ENCODE measurements around the gene ZDHHC24.

The ZDHHC24 gene

DNA sequence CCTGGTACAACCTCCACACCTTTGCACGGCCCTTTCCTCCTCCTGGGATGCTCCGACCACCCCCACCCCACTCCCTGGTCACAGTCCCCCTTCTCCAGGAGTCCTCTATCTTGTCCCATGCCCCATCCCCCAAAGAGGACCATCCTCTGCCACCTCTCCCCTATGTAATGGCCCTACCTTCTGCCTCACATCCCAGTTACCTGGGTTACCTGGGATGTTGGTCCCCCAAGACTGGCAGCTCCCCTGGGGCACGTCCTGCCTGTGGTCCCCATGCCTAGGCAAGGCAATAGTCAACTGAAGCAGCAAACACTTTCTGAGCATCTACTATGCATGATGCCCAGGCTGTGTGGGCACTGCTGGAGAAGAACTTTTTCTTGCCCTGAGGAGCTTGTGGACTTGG lies 9.6 kb upstream of the ZDHHC24 start:
- Histone ChIP-seq H3K27me3 (ENCODE audit: insufficient read depth, low read length) (no peaks in the 10 kb centered on the region; the same call in 1 of the 2 replicates), H3K27ac (ENCODE audit: low read depth, low read length, poor library complexity, severe bottlenecking) (no peak overlapping the region), H3F3A (ENCODE audit: insufficient read depth, low read length) (no peaks in the 10 kb centered on the region), H3K4me1 (ENCODE audit: insufficient read depth, low read length, severe bottlenecking) (no peaks in the 10 kb centered on the region), H4K20me1 (ENCODE audit: insufficient read depth, low read length) (no peaks in the 10 kb centered on the region), H2AFZ (ENCODE audit: low read length) (no peak overlapping the region), H3K9me2 (ENCODE audit: low read depth, low read length) (no peaks in the 10 kb centered on the region), H3K9ac (ENCODE audit: low read length) (no peak overlapping the region), H3K4me3 (ENCODE audit: low read depth, low read length, poor library complexity, severe bottlenecking) (no peak overlapping the region), H3K9me3 (ENCODE audit: low read length) (no peaks in the 10 kb centered on the region), H3K79me2 (ENCODE audit: insufficient read depth, low read length) (no peaks in the 10 kb centered on the region), H3K36me3 (ENCODE audit: insufficient read depth, low read length) (no peaks in the 10 kb centered on the region), H3K4me2 (ENCODE audit: low read length) (no peak overlapping the region)
- no peak for TF ChIP-seq EZH2 (IDR thresholded peaks at IDR 0.05; ENCODE audit: borderline replicate concordance, low read length)
- TF ChIP-seq, protein P1, sequence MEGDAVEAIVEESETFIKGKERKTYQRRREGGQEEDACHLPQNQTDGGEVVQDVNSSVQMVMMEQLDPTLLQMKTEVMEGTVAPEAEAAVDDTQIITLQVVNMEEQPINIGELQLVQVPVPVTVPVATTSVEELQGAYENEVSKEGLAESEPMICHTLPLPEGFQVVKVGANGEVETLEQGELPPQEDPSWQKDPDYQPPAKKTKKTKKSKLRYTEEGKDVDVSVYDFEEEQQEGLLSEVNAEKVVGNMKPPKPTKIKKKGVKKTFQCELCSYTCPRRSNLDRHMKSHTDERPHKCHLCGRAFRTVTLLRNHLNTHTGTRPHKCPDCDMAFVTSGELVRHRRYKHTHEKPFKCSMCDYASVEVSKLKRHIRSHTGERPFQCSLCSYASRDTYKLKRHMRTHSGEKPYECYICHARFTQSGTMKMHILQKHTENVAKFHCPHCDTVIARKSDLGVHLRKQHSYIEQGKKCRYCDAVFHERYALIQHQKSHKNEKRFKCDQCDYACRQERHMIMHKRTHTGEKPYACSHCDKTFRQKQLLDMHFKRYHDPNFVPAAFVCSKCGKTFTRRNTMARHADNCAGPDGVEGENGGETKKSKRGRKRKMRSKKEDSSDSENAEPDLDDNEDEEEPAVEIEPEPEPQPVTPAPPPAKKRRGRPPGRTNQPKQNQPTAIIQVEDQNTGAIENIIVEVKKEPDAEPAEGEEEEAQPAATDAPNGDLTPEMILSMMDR (IDR thresholded peaks at IDR 0.05; ENCODE audit: low read length): no peak

DNA sequence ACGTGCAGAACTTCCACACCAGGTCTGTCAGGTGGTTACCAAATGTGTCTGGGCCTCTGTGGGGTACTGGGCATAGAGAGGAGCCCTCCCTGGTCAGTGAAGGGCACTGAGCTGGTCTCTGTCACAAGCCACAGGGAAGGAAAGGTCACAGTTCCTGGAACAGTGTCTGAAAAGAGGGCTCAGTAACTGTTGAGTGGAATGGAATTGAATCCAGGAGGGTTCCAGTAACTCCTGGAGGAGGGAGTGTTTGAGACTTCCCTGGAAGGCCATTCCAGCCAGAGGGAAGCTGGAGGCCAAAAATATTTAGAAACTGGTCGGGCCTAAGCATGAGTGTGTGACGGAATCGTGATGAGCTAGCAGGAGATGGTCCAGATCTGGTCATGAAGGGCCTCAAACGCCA lies 8.8 kb upstream of the ZDHHC24 start:
- Histone ChIP-seq H3K4me3 (ENCODE audit: low read depth, low read length, poor library complexity, severe bottlenecking) (no peak overlapping the region), H3K79me2 (ENCODE audit: insufficient read depth, low read length) (no peaks in the 10 kb centered on the region), H3K9ac (ENCODE audit: low read length) (no peak overlapping the region), H3K4me1 (ENCODE audit: insufficient read depth, low read length, severe bottlenecking) (no peaks in the 10 kb centered on the region), H2AFZ (ENCODE audit: low read length) (no peak overlapping the region), H4K20me1 (ENCODE audit: insufficient read depth, low read length) (no peaks in the 10 kb centered on the region), H3K9me2 (ENCODE audit: low read depth, low read length) (no peaks in the 10 kb centered on the region), H3K36me3 (ENCODE audit: insufficient read depth, low read length) (no peaks in the 10 kb centered on the region), H3K27me3 (ENCODE audit: insufficient read depth, low read length) (no peaks in the 10 kb centered on the region; the same call in 1 of the 2 replicates), H3K9me3 (ENCODE audit: low read length) (no peaks in the 10 kb centered on the region), H3K4me2 (ENCODE audit: low read length) (no peak overlapping the region), H3F3A (ENCODE audit: insufficient read depth, low read length) (no peaks in the 10 kb centered on the region), H3K27ac (ENCODE audit: low read depth, low read length, poor library complexity, severe bottlenecking) (no peak overlapping the region)
- TF ChIP-seq, protein P1 (IDR thresholded peaks at IDR 0.05; ENCODE audit: low read length): no peak
- TF ChIP-seq EZH2 (IDR thresholded peaks at IDR 0.05; ENCODE audit: borderline replicate concordance, low read length): no peak

DNA sequence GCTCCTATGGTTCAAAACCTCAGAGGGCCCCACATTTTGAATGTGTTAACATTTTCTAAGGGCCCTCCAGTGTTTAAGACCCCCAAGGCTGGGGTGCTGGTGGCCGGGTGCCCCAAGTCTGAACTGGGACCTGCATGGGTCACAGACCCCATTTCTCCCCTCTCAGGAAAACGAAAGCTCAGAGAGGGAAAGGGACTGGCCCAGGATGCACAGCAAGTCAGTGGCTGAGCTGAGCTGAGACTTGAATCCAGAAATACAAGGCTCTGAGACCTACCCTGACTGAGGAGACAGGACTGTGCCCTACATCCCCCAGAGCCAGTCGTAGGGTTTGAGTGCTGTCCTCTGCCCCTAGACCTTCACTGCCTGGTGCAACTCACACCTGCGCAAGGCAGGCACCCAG lies 5.0 kb upstream of the ZDHHC24 start:
- Histone ChIP-seq H3K9ac (ENCODE audit: low read length) (no peak overlapping the region), H3K27ac (ENCODE audit: low read depth, low read length, poor library complexity, severe bottlenecking) (no peak overlapping the region), H3K27me3 (ENCODE audit: insufficient read depth, low read length) (peaks cover 3% of the 10 kb centered on the region; the same call in 1 of the 2 replicates), H3K4me1 (ENCODE audit: insufficient read depth, low read length, severe bottlenecking) (peaks cover 9% of the 10 kb centered on the region), H3K9me2 (ENCODE audit: low read depth, low read length) (no peaks in the 10 kb centered on the region), H3K4me3 (ENCODE audit: low read depth, low read length, poor library complexity, severe bottlenecking) (no peak overlapping the region), H3K9me3 (ENCODE audit: low read length) (no peaks in the 10 kb centered on the region), H2AFZ (ENCODE audit: low read length) (no peak overlapping the region), H3K36me3 (ENCODE audit: insufficient read depth, low read length) (no peaks in the 10 kb centered on the region), H4K20me1 (ENCODE audit: insufficient read depth, low read length) (no peaks in the 10 kb centered on the region), H3F3A (ENCODE audit: insufficient read depth, low read length) (no peaks in the 10 kb centered on the region), H3K79me2 (ENCODE audit: insufficient read depth, low read length) (no peaks in the 10 kb centered on the region), H3K4me2 (ENCODE audit: low read length) (no peak overlapping the region)
- no peak for TF ChIP-seq EZH2 (IDR thresholded peaks at IDR 0.05; ENCODE audit: borderline replicate concordance, low read length)
- TF ChIP-seq, protein P1 (IDR thresholded peaks at IDR 0.05; ENCODE audit: low read length): no peak
